Choroid plexus epithelial cell (primary cell): ENCODE results near the gene RNF182.
"Not testable (repeated sequence)": the region's sequence is repeated elsewhere in the genome, so short reads cannot be mapped to it uniquely, and the experiment has no call there.

Source experiments
- DNase-seq: peaks from one replicate; pipeline ENCODE4 v3.0.0-alpha.2; 2010; ENCODE audit warnings: low read depth
- H3K4me3 ChIP-seq: 2 replicates; pipeline ENCODE4 v1.5.1; 2011; ENCODE audit warnings: low read depth, mild to moderate bottlenecking, control low read depth, low read length, moderate library complexity
- CTCF ChIP-seq: conservative IDR thresholded peaks from 2 replicates; pipeline ENCODE4 v1.5.1; 2011; ENCODE audit warnings: low read depth, mild to moderate bottlenecking, control low read depth, inconsistent platforms, low read length, moderate library complexity

The RNF182 gene, protein sequence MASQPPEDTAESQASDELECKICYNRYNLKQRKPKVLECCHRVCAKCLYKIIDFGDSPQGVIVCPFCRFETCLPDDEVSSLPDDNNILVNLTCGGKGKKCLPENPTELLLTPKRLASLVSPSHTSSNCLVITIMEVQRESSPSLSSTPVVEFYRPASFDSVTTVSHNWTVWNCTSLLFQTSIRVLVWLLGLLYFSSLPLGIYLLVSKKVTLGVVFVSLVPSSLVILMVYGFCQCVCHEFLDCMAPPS

GRCh38 chr6:13924949-13925881, at the start of gene RNF182:
RNF182 (plus strand) TSS chr6:13924952; CDS start chr6:13977120, 52,168 bp downstream.
- peak within 1 kb of the TSS; percentile 57 for H3K4me3 ChIP-seq
- DNase-seq = no peak
- TF ChIP-seq CTCF = no peak

- no peak for TF ChIP-seq CTCF
- DNase-seq = peak; percentile 29
- no peak overlapping the region for H3K4me3 ChIP-seq
Measured at GRCh38 chr6:13877051-13877450, 47.7 kb upstream of the RNF182 start.

DNA sequence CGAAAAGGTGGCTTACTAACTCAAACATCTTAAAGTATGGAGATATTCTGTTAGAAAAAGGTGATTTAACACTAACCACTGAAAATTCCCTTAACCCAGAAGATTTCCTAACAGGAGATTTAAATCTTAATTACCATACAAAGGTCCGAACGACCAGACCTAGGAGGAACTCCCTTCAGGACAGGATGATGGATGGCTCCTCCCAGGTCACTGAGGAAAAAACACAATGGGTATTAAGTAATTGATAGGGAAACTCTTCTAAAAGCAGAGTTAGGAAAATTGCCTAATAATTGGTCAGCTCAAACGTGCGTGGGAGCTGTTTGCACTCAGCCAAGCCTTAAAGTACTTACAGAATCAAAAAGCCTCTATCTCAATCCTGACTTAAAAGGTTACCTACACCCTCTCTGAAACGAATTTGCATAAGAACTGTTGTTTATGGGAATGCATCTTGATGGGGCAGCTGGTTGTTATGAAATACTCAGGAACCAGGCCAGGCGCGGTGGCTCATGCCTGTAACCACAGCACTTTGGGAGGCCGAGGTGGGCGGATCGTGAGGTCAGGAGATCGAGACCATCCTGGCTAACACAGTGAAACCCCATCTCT, 44.6 kb upstream of the RNF182 start:
- not testable (repeated sequence) for DNase-seq

GRCh38 chr6:13881621-13882165, 43.1 kb upstream of the RNF182 start:
- no peak overlapping the region for H3K4me3 ChIP-seq
- DNase-seq = no peak
- no peak for TF ChIP-seq CTCF

More for the DNA sequence above, 44.6 kb upstream of the RNF182 start:
- not testable (repeated sequence) for H3K4me3 ChIP-seq

- no peak for TF ChIP-seq CTCF
Measured at GRCh38 chr6:13883966-13884365, 40.8 kb upstream of the RNF182 start.

DNA sequence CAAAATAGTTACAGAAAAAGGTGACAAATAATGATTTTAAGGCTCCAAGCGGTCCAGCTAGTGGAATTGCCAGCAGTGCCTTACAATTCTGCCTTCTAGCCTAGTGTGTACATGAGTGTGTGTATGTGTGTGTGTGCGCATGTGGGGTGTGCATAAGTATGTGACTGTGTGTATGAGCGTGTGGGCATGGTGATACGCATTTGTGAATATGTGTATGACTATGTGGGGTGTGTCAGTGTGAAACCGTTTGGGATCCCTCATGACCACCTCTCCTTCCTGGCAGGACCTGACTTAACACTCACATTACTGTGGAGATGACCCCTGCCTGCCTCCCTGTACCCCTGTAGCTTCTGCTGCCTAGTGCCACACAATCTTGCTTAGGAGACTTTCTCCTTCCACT, 40.4 kb upstream of the RNF182 start:
- no peak overlapping the region for H3K4me3 ChIP-seq
- TF ChIP-seq CTCF = no peak
- DNase-seq = no peak

More at GRCh38 chr6:13883966-13884365, 40.8 kb upstream of the RNF182 start:
- H3K4me3 ChIP-seq = no peak overlapping the region
- DNase-seq = no peak

- DNase-seq = no peak
- no peak overlapping the region for H3K4me3 ChIP-seq
- no peak for TF ChIP-seq CTCF
Measured at GRCh38 chr6:13885601-13886000, 39.2 kb upstream of the RNF182 start.
